ENCODE results near the gene NELFCD. TPM values are rescaled to one million over a fixed set of nuclear protein-coding genes. Genes with fewer than 3 reads are reported as not detected.

NELFCD gene
- total and polyA plus RNA-seq, 9 of the 15 experiments (the other 6 are each of a cell fraction or from before 2014, with no cell fraction given), result 11.7 to 163 (median 96.5) TPM

GRCh38 chr20:58980711-58981627 lies at the start of gene NELFCD (continued):
- TF ChIP-seq, protein P1, sequence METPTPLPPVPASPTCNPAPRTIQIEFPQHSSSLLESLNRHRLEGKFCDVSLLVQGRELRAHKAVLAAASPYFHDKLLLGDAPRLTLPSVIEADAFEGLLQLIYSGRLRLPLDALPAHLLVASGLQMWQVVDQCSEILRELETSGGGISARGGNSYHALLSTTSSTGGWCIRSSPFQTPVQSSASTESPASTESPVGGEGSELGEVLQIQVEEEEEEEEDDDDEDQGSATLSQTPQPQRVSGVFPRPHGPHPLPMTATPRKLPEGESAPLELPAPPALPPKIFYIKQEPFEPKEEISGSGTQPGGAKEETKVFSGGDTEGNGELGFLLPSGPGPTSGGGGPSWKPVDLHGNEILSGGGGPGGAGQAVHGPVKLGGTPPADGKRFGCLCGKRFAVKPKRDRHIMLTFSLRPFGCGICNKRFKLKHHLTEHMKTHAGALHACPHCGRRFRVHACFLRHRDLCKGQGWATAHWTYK (CRISPR knock-in tag; IDR thresholded peaks at IDR 0.05), result peak; percentile 70; the same call in 1 of the 2 replicates
- TF ChIP-seq TSHZ1 (CRISPR knock-in tag; IDR thresholded peaks at IDR 0.05), result no peak
- TF ChIP-seq YY1 (IDR thresholded peaks at IDR 0.05; ENCODE audit: borderline replicate concordance in 1 of 3, control insufficient read depth in 1 of 3, extremely low read depth in 1 of 3, insufficient read depth in 3 of 3, insufficient read length in 1 of 3, insufficient replicate concordance in 2 of 3, low read depth in 1 of 3, low read length in 2 of 3), result peak; percentile 71 to 96 (median 90)
- no peak for TF ChIP-seq CHAMP1 (IDR thresholded peaks at IDR 0.05)
- TF ChIP-seq, protein P2, sequence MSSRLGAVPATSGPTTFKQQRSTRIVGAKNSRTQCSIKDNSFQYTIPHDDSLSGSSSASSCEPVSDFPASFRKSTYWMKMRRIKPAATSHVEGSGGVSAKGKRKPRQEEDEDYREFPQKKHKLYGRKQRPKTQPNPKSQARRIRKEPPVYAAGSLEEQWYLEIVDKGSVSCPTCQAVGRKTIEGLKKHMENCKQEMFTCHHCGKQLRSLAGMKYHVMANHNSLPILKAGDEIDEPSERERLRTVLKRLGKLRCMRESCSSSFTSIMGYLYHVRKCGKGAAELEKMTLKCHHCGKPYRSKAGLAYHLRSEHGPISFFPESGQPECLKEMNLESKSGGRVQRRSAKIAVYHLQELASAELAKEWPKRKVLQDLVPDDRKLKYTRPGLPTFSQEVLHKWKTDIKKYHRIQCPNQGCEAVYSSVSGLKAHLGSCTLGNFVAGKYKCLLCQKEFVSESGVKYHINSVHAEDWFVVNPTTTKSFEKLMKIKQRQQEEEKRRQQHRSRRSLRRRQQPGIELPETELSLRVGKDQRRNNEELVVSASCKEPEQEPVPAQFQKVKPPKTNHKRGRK (tag; IDR thresholded peaks at IDR 0.05), result no peak
- TF ChIP-seq, protein P3, sequence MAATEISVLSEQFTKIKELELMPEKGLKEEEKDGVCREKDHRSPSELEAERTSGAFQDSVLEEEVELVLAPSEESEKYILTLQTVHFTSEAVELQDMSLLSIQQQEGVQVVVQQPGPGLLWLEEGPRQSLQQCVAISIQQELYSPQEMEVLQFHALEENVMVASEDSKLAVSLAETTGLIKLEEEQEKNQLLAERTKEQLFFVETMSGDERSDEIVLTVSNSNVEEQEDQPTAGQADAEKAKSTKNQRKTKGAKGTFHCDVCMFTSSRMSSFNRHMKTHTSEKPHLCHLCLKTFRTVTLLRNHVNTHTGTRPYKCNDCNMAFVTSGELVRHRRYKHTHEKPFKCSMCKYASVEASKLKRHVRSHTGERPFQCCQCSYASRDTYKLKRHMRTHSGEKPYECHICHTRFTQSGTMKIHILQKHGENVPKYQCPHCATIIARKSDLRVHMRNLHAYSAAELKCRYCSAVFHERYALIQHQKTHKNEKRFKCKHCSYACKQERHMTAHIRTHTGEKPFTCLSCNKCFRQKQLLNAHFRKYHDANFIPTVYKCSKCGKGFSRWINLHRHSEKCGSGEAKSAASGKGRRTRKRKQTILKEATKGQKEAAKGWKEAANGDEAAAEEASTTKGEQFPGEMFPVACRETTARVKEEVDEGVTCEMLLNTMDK (IDR thresholded peaks at IDR 0.05; ENCODE audit: borderline replicate concordance, insufficient read depth, low read depth, low read length, poor library complexity, severe bottlenecking), result no peak
